Smooth muscle cell (in vitro differentiated cells): ENCODE measurements around the gene ZNF487. TPM values are rescaled to one million over a fixed set of nuclear protein-coding genes. Genes with fewer than 3 reads are reported as not detected.
"Not testable (repeated sequence)": the region's sequence is repeated elsewhere in the genome, so short reads cannot be mapped to it uniquely, and the experiment has no call there.

ENCODE experiments used
- DNase-seq: peaks from one replicate; lab custom pipeline; 2025; ENCODE audit not compliant: unreplicated experiment; lab: John Stamatoyannopoulos, UW
- H2AFZ ChIP-seq: fragments of 200-600 bp; sonication (generic); 2 replicates; pipeline ENCODE4 v1.6.0; 2016; ENCODE audit warnings: antibody characterized with exemption, low read depth, mild to moderate bottlenecking
- H3F3A ChIP-seq: fragments of 200-600 bp; sonication (generic); 2 replicates; pipeline ENCODE4 v1.6.0; 2017; ENCODE audit warnings: antibody characterized with exemption, low read depth
- H3K27ac ChIP-seq: fragments of 200-600 bp; sonication (generic); 2 replicates; pipeline ENCODE4 v1.5.1; 2016; ENCODE audit warnings: low read depth, mild to moderate bottlenecking
- H3K27me3 ChIP-seq: fragments of 200-600 bp; sonication (generic); 2 replicates; pipeline ENCODE4 v1.6.1; 2016; ENCODE audit warnings: low read depth, mild to moderate bottlenecking
- H3K36me3 ChIP-seq: fragments of 200-600 bp; sonication (generic); 2 replicates; pipeline ENCODE4 v1.5.1; 2016; ENCODE audit warnings: low read depth
- H3K4me1 ChIP-seq: fragments of 200-600 bp; sonication (generic); 2 replicates; pipeline ENCODE4 v1.5.1; 2016; ENCODE audit warnings: low read depth
- H3K4me2 ChIP-seq: fragments of 200-600 bp; sonication (generic); 2 replicates; pipeline ENCODE4 v1.6.0; 2016; ENCODE audit warnings: mild to moderate bottlenecking
- H3K4me3 ChIP-seq: fragments of 200-600 bp; sonication (generic); 2 replicates; pipeline ENCODE4 v1.5.1; 2016; ENCODE audit warnings: mild to moderate bottlenecking
- H3K79me2 ChIP-seq: fragments of 200-600 bp; sonication (generic); 2 replicates; pipeline ENCODE4 v1.6.0; 2016; ENCODE audit warnings: low read depth, mild to moderate bottlenecking
- H3K9ac ChIP-seq: fragments of 200-600 bp; sonication (generic); 2 replicates; pipeline ENCODE4 v1.6.0; 2016; ENCODE audit warnings: low read depth
- H3K9me3 ChIP-seq: fragments of 200-600 bp; sonication (generic); replicated peaks from 2 replicates; pipeline ENCODE4 v1.5.1; 2016; ENCODE audit warnings: low read depth
- H4K20me1 ChIP-seq: fragments of 200-600 bp; sonication (generic); 2 replicates; pipeline ENCODE4 v1.6.0; 2016; ENCODE audit warnings: low read depth
- CTCF ChIP-seq: fragments of 200-600 bp; sonication (generic); IDR thresholded peaks from 2 replicates; pipeline ENCODE4 v1.5.1; 2017; ENCODE audit warnings: borderline replicate concordance, mild to moderate bottlenecking, antibody characterized with exemption; ENCODE audit not compliant: insufficient read depth, poor library complexity, severe bottlenecking
- WGBS: methylation state at CpG from one replicate; pipeline ENCODE4 v1.1.7; 2016; ENCODE audit warnings: low lambda C conversion rate; 5-methylcytosine and 5-hydroxymethylcytosine counted together
- polyA plus RNA-seq: library from polyadenylated mRNA; unstranded; fragments of >200 nt; fragmentation: Nextera tagmentation; extraction: Ambion mirVana; gene quantifications from 2 replicates; pipeline ENCODE4 v1.2.1, GENCODE V29; 2016
- total RNA-seq: library from RNA; depleted of rRNA; stranded (reverse); fragments of >200 nt; gene quantifications from 2 replicates; pipeline ENCODE4 v1.2.3, GENCODE V29; 2014

ZNF487 gene
- total and polyA plus RNA-seq, 2 experiments from 2014 or later = 5.1 to 9.6 TPM

- Histone ChIP-seq H3K27me3 (no peaks in the 10 kb centered on the region), H3K9me3 (no peaks in the 10 kb centered on the region), H3K79me2 (no peaks in the 10 kb centered on the region), H3K4me1 (peaks cover 5% of the 10 kb centered on the region), H3K27ac (peak overlapping the region; percentile 88), H3K36me3 (no peaks in the 10 kb centered on the region), H4K20me1 (no peaks in the 10 kb centered on the region), H2AFZ (peak overlapping the region; percentile 92), H3K4me2 (peak overlapping the region; percentile 87), H3F3A (peaks cover 16% of the 10 kb centered on the region), H3K9ac (peak overlapping the region; percentile 70), H3K4me3 (peak overlapping the region; percentile 59)
- WGBS = 1% methylated on average over 63 of the region's 63 CpGs
- DNase-seq = peak; percentile 80
- TF ChIP-seq CTCF = no peak
Measured at GRCh38 chr10:43420369-43421200, 16.3 kb upstream of the ZNF487 start.

- peak overlapping the region; percentile 70 for H3K9ac ChIP-seq
- peak overlapping the region; percentile 59 for H3K4me3 ChIP-seq
- no peak for TF ChIP-seq CTCF
- no peaks in the 10 kb centered on the region for H3K27me3 ChIP-seq
- no peaks in the 10 kb centered on the region for H4K20me1 ChIP-seq
- H3K27ac ChIP-seq = peak overlapping the region; percentile 88
- peak overlapping the region; percentile 87 for H3K4me2 ChIP-seq
- H2AFZ ChIP-seq = peak overlapping the region; percentile 92
- no peaks in the 10 kb centered on the region for H3K9me3 ChIP-seq
- H3K79me2 ChIP-seq = no peaks in the 10 kb centered on the region
- H3F3A ChIP-seq = peaks cover 16% of the 10 kb centered on the region
- peaks cover 5% of the 10 kb centered on the region for H3K4me1 ChIP-seq
- DNase-seq = no peak
- H3K36me3 ChIP-seq = no peaks in the 10 kb centered on the region
- 58% methylated on average over 4 of the region's 4 CpGs for WGBS
Measured at GRCh38 chr10:43421201-43421507, 15.8 kb upstream of the ZNF487 start.

GRCh38 chr10:43421519-43421918, 15.4 kb upstream of the ZNF487 start:
- Histone ChIP-seq H3K27me3 (no peaks in the 10 kb centered on the region), H4K20me1 (no peaks in the 10 kb centered on the region), H3K9me3 (no peaks in the 10 kb centered on the region), H3K4me2 (peak overlapping the region; percentile 87), H2AFZ (no peak overlapping the region), H3K4me1 (peaks cover 5% of the 10 kb centered on the region), H3K9ac (no peak overlapping the region), H3K79me2 (no peaks in the 10 kb centered on the region), H3K27ac (peak overlapping the region; percentile 88), H3K4me3 (peak overlapping the region; percentile 59), H3K36me3 (no peaks in the 10 kb centered on the region), H3F3A (peaks cover 16% of the 10 kb centered on the region)
- 97% methylated on average over 6 of the region's 6 CpGs for WGBS
- DNase-seq = no peak
- TF ChIP-seq CTCF = no peak

GRCh38 chr10:43421944-43422343, 15.0 kb upstream of the ZNF487 start:
- H3K4me3 ChIP-seq, DNase-seq, H4K20me1 ChIP-seq, H3K9me3 ChIP-seq, H3K4me2 ChIP-seq, H3K79me2 ChIP-seq, H3K4me1 ChIP-seq, H3K9ac ChIP-seq, H2AFZ ChIP-seq, H3K36me3 ChIP-seq, H3K27me3 ChIP-seq: not testable (repeated sequence)
- Histone ChIP-seq H3F3A (peaks cover 16% of the 10 kb centered on the region), H3K27ac (peak overlapping the region; percentile 88)
- WGBS = 74% methylated on average over 4 of the region's 4 CpGs
